DND-41 (cell line): ENCODE measurements around the gene CAV2.

Experiments used
- ATAC-seq: fragments of 200-7000 bp; cut with Tn5 transposase; 3 replicates; pipeline ENCODE4 v1.9.1; 2021; ENCODE audit warnings: low read depth; ENCODE audit not compliant: insufficient read depth
- DNase-seq: peaks from one replicate; pipeline ENCODE4 v3.0.0-alpha.2; 2020
- H2AFZ ChIP-seq: 2 replicates; pipeline ENCODE4 v1.6.0; 2012; ENCODE audit warnings: low read depth, low read length
- H3K27ac ChIP-seq: 2 replicates; pipeline ENCODE4 v1.5.1; 2012; ENCODE audit warnings: low read length, inconsistent platforms
- H3K27me3 ChIP-seq: fragments of 200-600 bp; sonication (generic); 2 replicates; pipeline ENCODE4 v1.6.0; 2012; ENCODE audit warnings: low read length, mild to moderate bottlenecking, inconsistent platforms; ENCODE audit not compliant: insufficient read depth, poor library complexity
- H3K36me3 ChIP-seq: 2 replicates; pipeline ENCODE4 v1.5.1; 2012; ENCODE audit warnings: low read length, inconsistent platforms; ENCODE audit not compliant: insufficient read depth
- H3K4me1 ChIP-seq: 2 replicates; pipeline ENCODE4 v1.5.1; 2012; ENCODE audit warnings: mild to moderate bottlenecking, low read length; ENCODE audit not compliant: insufficient read depth
- H3K4me2 ChIP-seq: 2 replicates; pipeline ENCODE4 v1.6.0; 2012; ENCODE audit warnings: mild to moderate bottlenecking, moderate library complexity, low read length, inconsistent platforms; ENCODE audit not compliant: insufficient read depth
- H3K4me3 ChIP-seq, 2 experiments: fragments of 200-600 bp in 1 of 2; shearing (Covaris generic) in 1 of 2; 2 replicates each; pipeline ENCODE4 v1.5.1; 2012 to 2016; ENCODE audit warnings: inconsistent platforms in 2 of 2, low read length in 2 of 2, mild to moderate bottlenecking in 2 of 2, low read depth in 1 of 2, moderate library complexity in 1 of 2
- H3K79me2 ChIP-seq: 2 replicates; pipeline ENCODE4 v1.6.0; 2012; ENCODE audit warnings: low read length, inconsistent platforms; ENCODE audit not compliant: insufficient read depth
- H3K9ac ChIP-seq: 2 replicates; pipeline ENCODE4 v1.6.0; 2012; ENCODE audit warnings: low read depth, mild to moderate bottlenecking, inconsistent platforms, low read length, moderate library complexity
- H3K9me3 ChIP-seq: 2 replicates; pipeline ENCODE4 v1.5.1; 2012; ENCODE audit warnings: low read length, moderate library complexity, mild to moderate bottlenecking, inconsistent platforms; ENCODE audit not compliant: insufficient read depth, severe bottlenecking
- H4K20me1 ChIP-seq: 2 replicates; pipeline ENCODE4 v1.6.0; 2012; ENCODE audit warnings: low read length; ENCODE audit not compliant: insufficient read depth
- EZH2 ChIP-seq: IDR thresholded peaks from 3 replicates; pipeline ENCODE4 v1.6.1; 2012; ENCODE audit warnings: borderline replicate concordance, low read depth, mild to moderate bottlenecking, moderate library complexity, low read length, inconsistent platforms; ENCODE audit not compliant: severe bottlenecking
- TF ChIP-seq, protein P1 (sequence below): IDR thresholded peaks from 2 replicates; pipeline ENCODE4 v1.5.1; 2012; ENCODE audit warnings: borderline replicate concordance, low read length, moderate library complexity, mild to moderate bottlenecking; ENCODE audit not compliant: poor library complexity, severe bottlenecking; ENCODE audit errors: extremely low read depth

CAV2 gene

GRCh38 chr7:116541951-116542350, 42.4 kb downstream of the CAV2 start:
- no peaks in the 10 kb centered on the region for H3K4me1 ChIP-seq
- H3K27ac ChIP-seq: no peak overlapping the region
- no peaks in the 10 kb centered on the region for H3K9me3 ChIP-seq
- no peak overlapping the region for H3K4me3 ChIP-seq
- H3K27me3 ChIP-seq: peaks cover 12% of the 10 kb centered on the region
- DNase-seq: no peak
- no peaks in the 10 kb centered on the region for H4K20me1 ChIP-seq
- no peak overlapping the region for H3K9ac ChIP-seq
- ATAC-seq: no peak
- no peak overlapping the region for H3K4me2 ChIP-seq
- no peak for TF ChIP-seq EZH2
- TF ChIP-seq, protein P1, sequence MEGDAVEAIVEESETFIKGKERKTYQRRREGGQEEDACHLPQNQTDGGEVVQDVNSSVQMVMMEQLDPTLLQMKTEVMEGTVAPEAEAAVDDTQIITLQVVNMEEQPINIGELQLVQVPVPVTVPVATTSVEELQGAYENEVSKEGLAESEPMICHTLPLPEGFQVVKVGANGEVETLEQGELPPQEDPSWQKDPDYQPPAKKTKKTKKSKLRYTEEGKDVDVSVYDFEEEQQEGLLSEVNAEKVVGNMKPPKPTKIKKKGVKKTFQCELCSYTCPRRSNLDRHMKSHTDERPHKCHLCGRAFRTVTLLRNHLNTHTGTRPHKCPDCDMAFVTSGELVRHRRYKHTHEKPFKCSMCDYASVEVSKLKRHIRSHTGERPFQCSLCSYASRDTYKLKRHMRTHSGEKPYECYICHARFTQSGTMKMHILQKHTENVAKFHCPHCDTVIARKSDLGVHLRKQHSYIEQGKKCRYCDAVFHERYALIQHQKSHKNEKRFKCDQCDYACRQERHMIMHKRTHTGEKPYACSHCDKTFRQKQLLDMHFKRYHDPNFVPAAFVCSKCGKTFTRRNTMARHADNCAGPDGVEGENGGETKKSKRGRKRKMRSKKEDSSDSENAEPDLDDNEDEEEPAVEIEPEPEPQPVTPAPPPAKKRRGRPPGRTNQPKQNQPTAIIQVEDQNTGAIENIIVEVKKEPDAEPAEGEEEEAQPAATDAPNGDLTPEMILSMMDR: no peak
- H2AFZ ChIP-seq: no peak overlapping the region
- H3K36me3 ChIP-seq: no peaks in the 10 kb centered on the region
- no peaks in the 10 kb centered on the region for H3K79me2 ChIP-seq

- TF ChIP-seq, protein P1: no peak
- TF ChIP-seq EZH2: no peak
- no peak overlapping the region for H2AFZ ChIP-seq
- no peak for ATAC-seq
- no peaks in the 10 kb centered on the region for H3K4me1 ChIP-seq
- no peaks in the 10 kb centered on the region for H4K20me1 ChIP-seq
- H3K9ac ChIP-seq: no peak overlapping the region
- no peaks in the 10 kb centered on the region for H3K9me3 ChIP-seq
- no peak overlapping the region for H3K4me3 ChIP-seq
- no peak overlapping the region for H3K27ac ChIP-seq
- no peaks in the 10 kb centered on the region for H3K79me2 ChIP-seq
- no peak overlapping the region for H3K4me2 ChIP-seq
- H3K27me3 ChIP-seq: peaks cover 12% of the 10 kb centered on the region
- H3K36me3 ChIP-seq: no peaks in the 10 kb centered on the region
- no peak for DNase-seq
Observed at GRCh38 chr7:116542618-116543017, 43.1 kb downstream of the CAV2 start.

DNA sequence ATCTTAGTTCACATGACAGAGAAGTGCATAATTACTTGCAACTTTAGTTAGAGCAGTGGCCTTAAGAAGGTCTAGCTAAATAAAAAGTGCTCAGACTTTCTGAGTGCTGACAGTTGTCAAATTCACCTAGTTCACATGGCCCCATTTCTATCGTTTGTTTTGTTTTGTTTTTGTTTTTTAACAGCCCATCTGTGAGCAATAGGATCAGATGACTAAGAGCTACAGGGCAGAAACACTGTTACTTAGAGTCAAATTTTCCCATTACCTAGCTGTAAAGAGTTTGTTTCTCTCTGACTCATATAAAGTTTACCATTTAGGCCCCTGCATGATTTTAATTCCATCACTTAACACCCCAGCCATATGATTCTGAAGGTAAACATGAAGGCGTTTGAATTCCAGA, 44.1 kb downstream of the CAV2 start:
- H3K27me3 ChIP-seq: peaks cover 16% of the 10 kb centered on the region
- H3K4me2 ChIP-seq: no peak overlapping the region
- H3K79me2 ChIP-seq: no peaks in the 10 kb centered on the region
- no peak overlapping the region for H3K27ac ChIP-seq
- H3K4me3 ChIP-seq: no peak overlapping the region
- no peak for DNase-seq
- H2AFZ ChIP-seq: no peak overlapping the region
- no peaks in the 10 kb centered on the region for H3K9me3 ChIP-seq
- ATAC-seq: no peak
- H3K4me1 ChIP-seq: no peaks in the 10 kb centered on the region
- no peak overlapping the region for H3K9ac ChIP-seq
- no peaks in the 10 kb centered on the region for H3K36me3 ChIP-seq
- no peaks in the 10 kb centered on the region for H4K20me1 ChIP-seq
- TF ChIP-seq, protein P1: no peak
- no peak for TF ChIP-seq EZH2

DNA sequence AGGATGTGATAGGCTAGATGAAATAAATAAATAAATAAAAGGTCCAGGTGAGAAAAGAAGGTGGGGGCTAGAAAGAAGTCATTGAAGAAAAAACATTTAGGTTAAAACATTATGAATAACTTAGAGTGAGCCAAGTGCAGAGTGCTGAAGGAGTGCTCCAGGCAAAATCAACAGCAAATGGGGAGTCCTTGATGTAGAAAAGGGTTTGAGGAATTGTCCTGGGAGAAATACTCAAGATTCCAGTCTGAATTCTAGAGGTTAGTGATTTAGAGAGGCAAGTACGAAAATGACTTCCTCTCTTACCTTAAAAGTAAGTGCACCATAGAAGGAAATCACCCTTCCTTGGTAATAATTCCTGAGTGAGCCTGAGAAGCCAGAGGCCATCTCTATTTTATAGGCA, 44.9 kb downstream of the CAV2 start:
- Histone ChIP-seq H3K9ac (no peak overlapping the region), H3K79me2 (no peaks in the 10 kb centered on the region), H3K4me2 (no peak overlapping the region), H3K27ac (no peak overlapping the region), H3K9me3 (no peaks in the 10 kb centered on the region), H2AFZ (no peak overlapping the region), H4K20me1 (no peaks in the 10 kb centered on the region), H3K4me1 (no peaks in the 10 kb centered on the region), H3K4me3 (no peak overlapping the region), H3K27me3 (peaks cover 19% of the 10 kb centered on the region), H3K36me3 (no peaks in the 10 kb centered on the region)
- ATAC-seq (no peak), DNase-seq (no peak)
- TF ChIP-seq EZH2: no peak
- TF ChIP-seq, protein P1: no peak
